ENCODE results near the gene TRPM3.

- TF ChIP-seq CTCF (IDR thresholded peaks at IDR 0.05; ENCODE audit: low read depth, low read length) (no peak), MAX (IDR thresholded peaks at IDR 0.05; ENCODE audit: low read depth, low read length) (no peak), POLR2A (IDR thresholded peaks at IDR 0.05; ENCODE audit: extremely low read depth, insufficient read length) (no peak)
Measured at GRCh38 chr9:70801181-70801829, 320.1 kb downstream of the TRPM3 start.
